EL (cell line): Measurements from ENCODE around the gene RUSC1.
A peak's percentile ranks its signal among the peaks of the same experiment; 100 is the strongest.
"Not testable (repeated sequence)": the region's sequence is repeated elsewhere in the genome, so short reads cannot be mapped to it uniquely, and the experiment has no call there.

Experiments used
- DNase-seq: peaks from one replicate; pipeline ENCODE4 v3.0.0-alpha.2; 2016

Gene RUSC1

DNA sequence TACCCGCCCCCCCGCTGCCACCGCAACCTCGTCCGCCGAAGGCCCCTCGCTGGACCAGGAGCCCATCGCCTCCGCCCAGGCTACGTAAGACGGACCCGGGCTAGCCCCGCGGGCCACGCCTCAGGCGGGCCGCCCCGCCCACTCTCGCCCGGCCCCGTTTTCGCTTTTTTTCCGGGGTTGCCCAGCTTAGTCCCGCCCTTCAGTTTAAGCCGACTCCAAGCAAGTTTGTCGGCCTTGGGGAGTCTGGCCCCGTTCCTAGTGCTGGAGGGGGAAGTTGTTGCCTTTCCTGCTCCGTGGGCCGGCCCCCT lies 3.0 kb downstream of the RUSC1 start:
- peak; percentile 92 for DNase-seq

DNA sequence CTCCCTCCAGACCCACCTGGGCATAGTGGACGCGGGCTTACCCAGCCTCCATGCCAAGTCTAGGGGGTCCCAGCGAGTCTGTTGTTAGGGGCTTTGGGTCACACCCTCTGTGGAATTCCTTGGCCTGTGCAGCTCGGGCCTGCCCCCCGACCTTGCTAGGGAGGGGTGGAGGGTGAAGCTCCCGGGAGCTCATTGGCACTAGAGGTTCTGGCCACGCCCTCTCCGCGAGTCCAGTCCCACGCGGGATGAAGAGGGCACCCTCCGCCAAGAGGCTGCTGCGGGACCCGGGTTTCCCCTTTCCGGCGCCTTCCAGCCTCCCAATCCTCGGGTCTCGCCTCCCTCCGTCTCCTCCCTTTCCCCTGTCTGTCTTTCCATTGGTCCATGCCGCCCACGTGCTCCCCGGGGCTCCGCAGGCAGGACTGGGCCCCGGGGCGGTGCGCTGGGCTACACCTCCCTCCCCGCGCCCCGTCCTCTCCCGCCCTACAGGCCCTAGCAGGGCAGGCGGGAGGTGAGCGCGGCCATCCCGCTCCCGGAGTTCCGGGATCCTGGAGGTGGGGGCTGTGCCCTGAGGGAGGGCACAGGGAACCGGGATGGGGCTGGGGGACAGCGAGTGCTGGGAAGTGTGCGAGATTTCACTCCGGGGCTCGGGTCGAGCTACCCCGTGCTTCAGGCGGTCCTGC lies 3.5 kb downstream of the RUSC1 start:
- peak; percentile 99 for DNase-seq

DNA sequence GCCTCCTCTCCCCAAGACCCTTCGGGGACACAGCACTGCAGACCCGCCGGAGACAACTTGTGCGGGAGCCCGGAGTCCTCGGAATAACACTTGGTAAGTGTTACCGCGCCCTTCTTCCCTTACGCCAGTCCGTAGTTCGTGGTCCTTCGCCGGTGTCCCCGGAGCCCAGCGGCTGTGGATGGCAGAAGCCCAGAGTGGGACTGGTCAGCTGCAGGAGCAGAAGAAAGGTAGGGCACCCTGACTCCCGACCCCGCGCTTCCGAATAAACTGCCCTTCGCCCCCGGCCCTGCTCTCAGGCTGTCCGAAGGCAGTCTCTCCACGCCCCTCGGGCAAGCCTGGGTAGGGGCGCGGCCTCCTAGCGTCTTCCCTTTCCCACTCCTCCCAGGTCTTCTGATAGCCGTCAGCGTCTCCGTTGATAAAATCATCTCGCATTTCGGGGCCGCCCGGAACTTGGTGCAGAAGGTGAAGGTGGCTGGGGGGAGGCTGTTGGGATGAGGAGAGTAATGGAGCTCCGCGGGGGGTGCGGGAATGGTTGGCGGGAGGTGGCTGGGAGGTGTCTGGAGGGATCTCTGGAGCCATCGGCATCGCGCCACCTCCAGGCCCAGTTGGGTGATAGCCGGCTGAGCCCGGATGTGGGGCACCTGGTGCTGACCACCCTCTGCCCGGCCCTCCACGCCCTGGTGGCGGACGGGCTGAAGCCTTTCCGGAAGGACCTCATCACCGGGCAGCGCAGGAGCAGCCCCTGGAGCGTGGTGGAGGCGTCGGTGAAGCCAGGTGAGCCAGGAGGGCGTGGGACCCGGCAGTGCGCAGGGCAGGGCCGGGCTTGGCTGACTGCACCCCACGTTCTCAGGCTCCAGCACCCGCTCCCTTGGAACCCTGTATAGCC lies 4.3 kb downstream of the RUSC1 start:
- DNase-seq: peak; percentile 66

DNA sequence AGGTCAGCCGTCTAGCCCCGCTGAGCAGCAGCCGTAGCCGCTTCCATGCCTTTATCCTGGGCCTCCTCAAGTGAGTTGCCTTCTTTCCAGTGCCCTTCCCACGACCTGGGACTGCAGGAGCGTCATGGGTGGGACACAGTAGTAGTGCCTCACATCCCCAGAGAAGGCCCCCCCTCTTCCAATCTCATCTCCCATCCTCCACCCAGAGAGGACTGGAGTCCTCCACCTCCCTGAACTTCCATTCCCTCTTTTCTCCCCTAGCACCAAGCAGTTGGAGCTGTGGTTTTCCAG lies 4.9 kb downstream of the RUSC1 start:
- DNase-seq: no peak

DNA sequence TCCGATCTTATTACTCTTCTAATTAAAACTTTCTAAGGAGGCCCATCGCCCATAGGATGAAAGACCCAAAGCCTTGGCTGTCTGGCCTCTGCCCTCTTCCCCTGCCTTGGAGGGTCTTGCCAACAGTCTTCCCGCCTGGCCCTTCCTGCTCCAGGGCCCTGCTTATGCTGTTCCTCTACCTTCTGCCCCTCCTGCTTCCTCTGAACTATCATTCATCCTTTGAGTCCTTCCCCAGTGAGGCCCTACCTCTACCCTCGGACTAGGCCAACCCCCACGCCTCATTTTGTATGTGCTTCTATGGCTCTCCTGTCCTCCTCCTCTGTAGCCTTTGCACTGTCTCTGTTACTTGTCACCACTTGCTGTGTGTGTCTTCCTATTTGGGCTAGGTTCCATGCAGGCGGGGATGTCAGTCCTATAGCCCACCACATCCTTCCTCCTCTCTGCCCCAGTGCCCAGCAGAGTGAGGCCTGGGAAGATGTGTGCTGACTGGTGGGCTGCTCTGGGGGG lies 5.4 kb downstream of the RUSC1 start:
- no peak for DNase-seq

DNA sequence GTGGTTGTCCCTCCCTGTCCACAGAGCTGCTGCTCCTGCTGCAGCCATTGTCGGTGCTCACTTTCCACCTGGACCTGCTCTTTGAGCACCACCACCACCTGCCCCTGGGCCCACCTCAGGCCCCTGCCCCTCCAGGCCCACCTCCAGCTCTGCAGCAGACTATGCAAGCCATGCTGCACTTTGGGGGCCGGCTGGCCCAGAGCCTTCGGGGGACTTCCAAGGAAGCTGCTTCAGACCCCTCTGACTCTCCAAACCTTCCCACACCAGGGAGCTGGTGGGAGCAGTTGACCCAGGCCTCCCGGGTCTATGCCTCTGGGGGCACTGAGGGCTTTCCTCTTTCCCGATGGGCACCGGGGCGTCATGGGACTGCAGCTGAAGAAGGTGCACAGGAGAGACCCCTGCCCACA lies 5.9 kb downstream of the RUSC1 start:
- no peak for DNase-seq

DNA sequence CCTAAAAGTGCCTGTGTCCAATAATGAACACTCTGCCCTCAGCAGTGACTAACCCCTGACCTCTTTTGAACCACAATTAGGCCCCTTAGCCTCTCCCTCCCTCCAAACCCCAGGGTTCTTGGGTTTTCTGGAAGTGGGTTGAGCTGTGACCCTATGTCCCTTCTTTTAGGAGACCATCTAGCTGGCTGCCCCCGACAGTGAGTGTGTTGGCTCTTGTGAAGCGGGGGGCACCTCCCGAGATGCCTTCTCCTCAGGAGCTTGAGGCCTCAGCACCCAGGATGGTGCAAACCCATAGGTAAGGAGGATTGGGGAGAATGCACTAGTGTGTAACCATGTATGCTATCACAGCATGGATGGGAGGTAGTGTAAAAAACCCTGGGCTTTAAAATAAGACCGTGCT lies 7.3 kb downstream of the RUSC1 start:
- no peak for DNase-seq

DNA sequence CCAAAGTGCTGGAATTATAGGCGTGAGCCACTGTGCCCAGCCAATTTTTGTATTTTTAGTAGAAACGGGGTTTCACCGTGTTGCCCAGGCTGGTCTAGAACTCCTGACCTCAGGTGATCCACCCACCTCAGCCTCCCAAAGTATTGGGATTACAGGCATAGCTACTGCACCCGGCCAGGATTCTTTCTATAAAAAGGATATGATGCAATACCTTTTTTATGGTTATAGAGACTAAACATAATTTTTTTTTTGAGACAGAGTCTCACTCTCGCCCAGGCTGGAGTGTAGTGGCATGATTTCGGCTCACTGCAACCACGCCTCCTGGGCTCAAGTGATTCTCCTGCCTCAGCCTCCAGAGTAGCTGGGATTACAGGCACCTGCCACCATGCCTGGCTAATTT lies 8.2 kb downstream of the RUSC1 start:
- not testable (repeated sequence) for DNase-seq

DNA sequence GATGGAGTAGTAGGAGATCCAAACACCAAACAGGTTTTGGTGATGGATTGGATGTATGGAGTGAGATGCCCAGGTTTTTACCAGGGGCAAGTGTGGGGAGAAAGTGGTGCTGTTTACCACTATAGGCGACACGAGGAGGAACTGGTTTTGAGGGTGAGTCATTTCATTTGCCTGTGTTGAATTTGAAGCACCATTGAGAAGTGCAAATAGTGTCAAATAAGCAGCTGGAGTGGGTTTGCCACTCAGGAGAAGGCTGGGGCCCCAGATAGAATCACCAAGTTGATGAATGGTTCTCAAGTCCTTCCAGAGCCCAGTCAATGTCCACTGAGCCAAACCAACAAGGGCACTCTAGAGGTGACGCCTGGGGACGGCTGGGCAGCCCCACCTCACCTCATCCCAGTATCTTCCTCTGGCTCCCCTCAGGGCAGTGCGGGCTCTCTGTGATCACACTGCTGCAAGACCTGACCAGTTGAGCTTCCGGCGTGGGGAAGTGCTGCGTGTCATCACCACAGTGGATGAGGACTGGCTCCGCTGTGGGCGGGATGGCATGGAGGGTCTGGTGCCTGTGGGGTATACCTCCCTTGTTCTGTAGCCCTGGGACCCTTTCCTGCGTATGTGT lies 9.4 kb downstream of the RUSC1 start:
- no peak for DNase-seq

DNA sequence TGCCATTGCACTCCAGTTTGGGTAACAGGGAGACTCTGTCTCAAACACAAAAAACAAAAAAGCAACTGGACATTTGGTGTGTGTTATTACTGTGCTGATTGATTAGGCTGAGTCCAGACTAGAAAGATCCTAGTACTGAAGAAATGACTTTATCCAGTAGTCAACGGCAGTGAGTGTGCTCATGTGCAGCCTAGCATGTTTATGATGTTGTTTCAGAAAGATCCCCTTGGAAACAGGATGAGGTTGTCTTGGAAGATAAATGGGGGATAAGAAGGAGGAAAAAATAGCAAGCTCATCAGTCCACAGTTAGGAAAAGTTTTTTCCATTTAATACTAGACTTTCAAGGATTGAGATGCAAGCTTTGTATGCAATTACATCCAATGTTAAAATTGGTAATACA lies 14.3 kb downstream of the RUSC1 start:
- DNase-seq: no peak

DNA sequence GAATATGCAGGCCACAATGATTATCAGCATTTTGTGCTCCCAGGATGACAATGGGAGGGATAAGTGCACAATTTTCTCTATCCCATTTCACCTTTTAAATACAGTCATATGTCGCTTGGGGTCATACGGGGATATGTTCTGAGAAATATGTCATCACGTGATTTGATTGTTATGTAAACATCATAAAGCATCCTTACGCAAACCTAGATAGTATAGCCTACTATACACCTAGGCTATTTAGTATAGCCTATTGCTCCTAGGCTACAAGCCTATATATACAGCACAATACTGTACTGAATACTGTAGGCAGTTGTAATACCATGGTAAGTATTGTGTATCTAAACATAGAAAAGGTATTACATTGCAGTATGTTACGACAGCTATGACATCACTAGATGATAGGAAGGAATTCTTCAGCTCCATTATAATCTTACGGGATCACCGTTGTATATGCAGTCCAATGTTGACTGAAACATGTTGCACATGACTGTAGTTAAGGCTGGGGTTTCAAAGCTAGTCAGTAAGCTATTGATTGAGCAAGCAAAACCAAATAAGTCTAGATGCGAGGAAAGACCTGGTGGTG lies 18.9 kb downstream of the RUSC1 start:
- DNase-seq: no peak

DNA sequence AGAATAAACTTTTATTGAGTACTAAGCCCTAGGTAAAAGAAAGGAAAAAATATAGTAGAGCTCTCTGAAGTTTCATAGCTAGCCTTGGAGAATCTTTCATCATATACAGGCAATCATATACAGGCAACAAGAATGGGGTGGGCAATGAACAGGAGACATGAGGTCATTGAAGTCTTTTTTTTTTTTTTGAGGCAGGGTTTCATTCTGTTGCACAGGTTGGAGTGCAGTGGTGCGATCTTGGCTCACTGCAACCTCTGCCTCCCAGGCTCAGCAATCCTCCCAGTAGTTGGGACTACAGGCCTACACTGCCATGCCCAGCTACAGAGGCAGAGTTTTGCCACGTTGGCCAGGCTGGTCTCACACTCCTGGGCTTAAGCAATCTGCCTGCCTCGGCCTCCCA lies 22.1 kb downstream of the RUSC1 start:
- DNase-seq: no peak

DNA sequence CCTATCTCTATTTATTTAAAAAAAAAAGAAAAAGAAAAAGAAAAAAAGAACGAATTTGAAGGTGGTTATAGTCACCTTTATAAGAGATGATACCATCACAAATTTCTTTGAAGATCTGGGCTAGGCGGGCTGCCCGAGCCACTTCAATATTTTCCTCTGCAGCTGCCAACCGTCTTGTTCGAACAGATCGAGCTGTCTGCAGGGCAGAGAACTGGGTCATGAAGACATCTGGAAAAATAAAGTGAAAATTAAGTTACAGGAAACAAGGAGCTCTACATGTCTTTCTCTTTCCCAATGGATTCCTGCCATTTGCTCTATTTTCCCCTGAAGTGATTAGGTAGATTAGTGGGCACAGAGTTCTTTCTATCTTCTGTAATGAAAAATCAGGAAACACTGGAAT lies 31.9 kb downstream of the RUSC1 start:
- no peak for DNase-seq

DNA sequence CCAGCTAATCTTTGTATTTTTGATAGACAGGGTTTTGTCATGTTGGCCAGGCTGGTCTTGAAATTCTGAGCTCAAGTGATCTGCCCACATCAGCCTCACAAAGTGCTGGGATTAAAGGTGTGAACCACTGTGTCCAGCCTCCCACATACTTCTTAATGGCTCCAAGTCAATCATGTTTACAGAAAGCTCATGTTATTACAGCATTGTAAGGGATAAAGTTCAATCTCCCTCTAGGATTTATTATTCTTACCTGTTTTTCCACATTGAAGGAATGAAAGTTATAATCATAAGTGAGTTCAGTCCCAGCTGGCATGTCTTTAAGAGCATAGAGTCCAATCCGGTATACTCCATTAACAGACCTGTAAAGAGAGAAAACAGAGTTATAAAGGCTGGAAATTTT lies 39.4 kb downstream of the RUSC1 start:
- no peak for DNase-seq

DNA sequence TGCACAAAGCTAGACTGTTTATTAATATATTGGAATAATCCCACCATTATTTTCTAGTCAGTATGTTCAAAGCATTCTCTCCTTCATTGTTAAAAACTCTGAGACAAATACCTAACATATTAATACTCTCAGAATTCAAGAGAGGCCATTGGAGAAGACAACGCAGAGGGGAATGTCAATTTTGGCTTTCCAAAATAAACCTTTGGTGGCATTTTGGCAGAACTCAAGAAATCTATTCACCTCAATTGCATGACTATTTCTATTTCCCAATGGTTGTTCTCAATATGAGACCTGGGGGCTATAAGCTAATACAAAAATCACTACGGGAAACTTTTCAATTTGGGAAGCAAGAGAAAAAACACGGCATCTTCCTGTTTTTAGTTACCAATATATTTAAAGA lies 58.5 kb downstream of the RUSC1 start:
- no peak for DNase-seq

DNA sequence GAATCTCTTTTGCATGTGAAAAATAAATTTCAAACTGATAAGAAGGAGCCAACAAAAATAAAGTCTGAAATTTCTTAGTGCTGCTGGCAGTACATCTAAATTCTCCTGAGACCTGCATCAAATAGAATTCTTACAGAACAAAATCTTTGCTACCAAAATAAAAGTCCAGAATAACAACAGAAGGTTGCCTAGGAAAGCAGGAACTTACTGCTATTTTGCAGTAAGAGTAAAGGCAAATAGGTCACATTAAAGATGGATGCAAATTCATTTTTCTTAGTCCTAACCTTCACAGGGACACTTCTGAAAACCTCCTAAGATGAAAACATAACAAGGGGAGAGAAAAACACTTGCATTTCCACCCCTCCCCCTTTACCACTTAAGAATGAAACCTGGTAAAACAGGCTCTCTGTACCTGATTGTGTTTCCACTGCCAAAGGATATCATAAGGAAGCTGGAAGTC lies 59.0 kb downstream of the RUSC1 start:
- peak; percentile 2 for DNase-seq
